Right kidney (tissue), 1 donor: ENCODE results near the gene PLA2G2E.
"Not testable (repeated sequence)": the region's sequence is repeated elsewhere in the genome, so short reads cannot be mapped to it uniquely, and the experiment has no call there.

ENCODE experiments used
- DNase-seq: peaks from one replicate; pipeline ENCODE4 v3.0.0-alpha.2; 2016

PLA2G2E gene

GRCh38 chr1:19882111-19883071 lies 41.0 kb downstream of the PLA2G2E start, which contains the start of gene OTUD3:
Gene OTUD3 (plus strand): TSS chr1:19882395. CDS start chr1:19882514, 119 bp downstream.
- DNase-seq, result peak; percentile 94

DNA sequence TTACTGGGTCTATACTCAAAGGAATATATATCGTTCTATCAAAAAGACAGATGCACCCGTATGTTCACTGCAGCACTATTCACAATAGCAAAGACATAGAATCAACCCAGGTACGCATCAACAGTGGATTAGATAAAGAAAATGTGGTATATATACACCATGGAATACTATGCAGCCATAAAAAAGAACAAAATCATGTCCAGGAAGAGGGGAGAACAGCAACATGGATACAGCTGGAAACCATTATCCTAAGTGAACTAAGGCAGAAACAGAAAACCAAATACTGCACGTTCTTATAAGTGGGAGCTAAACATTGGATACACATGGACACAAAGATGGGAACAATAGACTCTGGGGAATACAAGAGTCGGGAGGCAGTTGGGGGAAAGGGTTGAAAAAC lies 42.6 kb downstream of the PLA2G2E start:
- not testable (repeated sequence) for DNase-seq

DNA sequence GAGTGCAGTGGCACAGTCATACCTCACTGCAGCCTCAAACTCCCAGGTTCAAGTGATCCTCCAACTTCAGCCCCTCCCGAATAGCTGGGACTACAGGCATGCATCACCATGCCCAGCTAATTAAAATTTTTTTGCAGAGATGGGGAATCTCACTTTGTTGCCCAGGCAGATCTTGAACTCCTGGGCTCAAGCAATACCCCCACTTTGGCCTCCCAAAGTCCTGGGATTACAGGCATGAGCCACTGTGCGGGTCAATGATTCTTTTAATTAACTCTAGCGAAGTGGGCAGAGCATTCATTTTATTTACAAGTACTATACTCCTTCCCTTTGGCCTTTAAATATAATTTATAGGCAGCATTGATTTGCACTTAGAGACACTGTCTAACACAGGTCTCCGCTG lies 43.8 kb downstream of the PLA2G2E start:
- no peak for DNase-seq

DNA sequence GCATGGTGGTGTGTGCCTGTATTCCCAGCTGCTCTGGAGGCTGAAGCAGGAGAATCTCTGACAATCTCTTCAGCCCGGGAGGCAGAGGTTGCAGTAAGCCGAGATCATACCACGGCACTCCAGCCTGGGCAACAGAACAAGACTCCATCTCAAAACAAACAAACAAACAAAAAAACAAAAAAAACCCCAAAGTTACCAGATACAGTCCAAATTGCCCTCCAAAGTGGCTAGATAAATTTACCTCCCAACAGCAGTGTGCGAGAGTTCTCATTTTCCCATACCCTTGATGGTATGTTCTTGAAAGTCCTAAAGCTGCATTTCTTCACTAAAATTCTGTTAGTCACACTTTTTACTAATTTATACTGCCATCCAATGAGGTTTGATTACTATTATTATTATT lies 44.2 kb downstream of the PLA2G2E start:
- no peak for DNase-seq

DNA sequence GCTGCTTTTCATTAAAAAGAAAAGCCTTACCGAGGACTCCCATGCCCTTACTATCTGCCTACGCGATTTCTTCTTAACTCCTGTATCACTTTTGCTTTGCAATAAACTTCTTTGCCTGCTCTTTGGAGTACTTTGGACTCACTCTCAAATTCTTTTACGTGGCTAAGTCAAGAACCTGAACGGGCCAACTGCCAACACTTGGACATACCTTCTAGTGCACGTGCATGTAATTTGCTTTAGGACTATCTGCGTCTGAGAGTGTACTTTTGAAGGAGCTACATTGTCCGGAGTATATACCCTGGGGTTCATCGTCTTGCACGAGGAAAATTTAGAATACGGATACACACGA lies 44.8 kb downstream of the PLA2G2E start:
- no peak for DNase-seq

DNA sequence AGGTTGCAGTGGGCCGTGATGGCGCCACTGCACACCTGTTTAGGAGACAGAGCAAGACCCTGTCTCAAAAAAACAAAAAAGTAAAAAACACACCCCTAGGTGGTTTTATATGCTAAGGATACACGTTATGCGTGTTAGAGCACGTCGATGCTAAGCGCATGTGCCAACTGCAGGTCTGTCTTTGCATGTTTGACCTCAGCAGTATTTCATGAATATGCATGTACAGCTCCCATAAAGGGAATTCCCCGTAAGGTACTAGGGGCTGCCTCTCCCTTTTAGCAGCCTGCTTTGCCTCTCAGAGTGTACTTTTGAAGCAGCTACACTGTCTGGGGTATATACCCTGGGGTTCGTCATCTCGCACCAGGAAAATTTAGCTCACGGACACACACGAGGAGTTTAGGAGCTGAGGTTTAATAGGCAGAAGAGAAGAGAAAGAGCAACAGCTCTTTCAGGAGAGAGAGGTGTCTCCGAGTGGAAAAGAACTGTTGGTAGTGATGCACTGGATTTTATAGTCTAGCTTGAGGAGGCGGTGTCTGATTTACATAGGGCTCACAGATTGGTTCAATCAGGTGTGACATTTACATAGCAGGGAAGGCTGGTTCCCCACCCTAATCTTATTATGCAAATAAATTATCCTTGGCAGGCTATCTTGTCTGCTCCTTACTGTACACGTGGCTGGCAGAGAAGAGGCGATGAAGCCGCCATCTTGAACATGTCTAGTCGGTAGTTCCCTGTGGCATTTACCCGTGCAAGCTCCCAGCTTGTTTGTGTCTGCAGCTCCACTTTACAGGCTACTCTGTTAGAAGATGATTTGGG lies 45.4 kb downstream of the PLA2G2E start:
- DNase-seq, result no peak

- DNase-seq, result no peak
These were observed 46.2 kb downstream of the PLA2G2E start for GRCh38 chr1:19877181-19877750.

DNA sequence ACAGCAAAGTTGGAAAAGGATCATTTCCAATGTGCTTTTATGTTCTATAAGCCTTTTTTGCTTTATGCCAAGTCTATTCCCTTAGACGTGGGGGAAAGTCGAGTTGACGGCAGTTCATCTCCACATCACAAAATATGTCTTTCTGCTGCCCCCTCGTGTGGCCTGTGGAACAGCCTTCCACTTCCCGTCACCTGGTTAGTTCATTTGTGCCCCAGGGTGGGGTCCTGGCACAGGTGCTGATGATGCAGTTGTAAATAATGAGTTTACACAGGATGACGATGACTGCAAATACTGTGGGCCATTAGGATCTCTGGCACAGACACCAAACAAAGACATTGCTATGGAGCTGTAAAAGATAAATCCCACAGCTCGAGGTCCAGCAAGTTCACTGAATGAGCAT lies 51.2 kb downstream of the PLA2G2E start:
- DNase-seq, result no peak
